SH-SY5Y (cell line): ENCODE data around the gene RNF214.

ENCODE experiments used
- GATA2 ChIP-seq: IDR thresholded peaks from 2 replicates; pipeline ENCODE4 v1.6.1; 2011; ENCODE audit warnings: mild to moderate bottlenecking, low read depth, low read length
- GATA3 ChIP-seq: IDR thresholded peaks from 2 replicates; pipeline ENCODE4 v1.6.1; 2011; ENCODE audit warnings: low read depth, mild to moderate bottlenecking, low read length, moderate library complexity

The RNF214 gene

GRCh38 chr11:117203069-117203407 is 29.4 kb upstream of the RNF214 start:
- TF ChIP-seq GATA2 (no peak), GATA3 (no peak)

- TF ChIP-seq GATA3 = no peak
- no peak for TF ChIP-seq GATA2
Measured at GRCh38 chr11:117204283-117205080, 28.0 kb upstream of the RNF214 start.

- TF ChIP-seq GATA2 = no peak
- TF ChIP-seq GATA3 = no peak
Measured at GRCh38 chr11:117205211-117205818, 27.2 kb upstream of the RNF214 start.

GRCh38 chr11:117210620-117211019 is 21.9 kb upstream of the RNF214 start:
- TF ChIP-seq GATA2 = no peak
- TF ChIP-seq GATA3 = no peak

GRCh38 chr11:117212697-117213355 is 19.6 kb upstream of the RNF214 start:
- TF ChIP-seq GATA2 = no peak
- TF ChIP-seq GATA3 = no peak

- TF ChIP-seq GATA2 (no peak), GATA3 (no peak)
Measured at GRCh38 chr11:117214404-117215110, 17.9 kb upstream of the RNF214 start.

GRCh38 chr11:117217141-117218084 is 15.1 kb upstream of the RNF214 start:
- no peak for TF ChIP-seq GATA2
- TF ChIP-seq GATA3 = no peak

- TF ChIP-seq GATA3 (no peak), GATA2 (no peak)
Measured at GRCh38 chr11:117218133-117218915, 14.1 kb upstream of the RNF214 start.

GRCh38 chr11:117219001-117219400 is 13.5 kb upstream of the RNF214 start:
- TF ChIP-seq GATA2 (no peak), GATA3 (no peak)

- no peak for TF ChIP-seq GATA2
- no peak for TF ChIP-seq GATA3
Measured at GRCh38 chr11:117219455-117219854, 13.0 kb upstream of the RNF214 start.

- TF ChIP-seq GATA2 (no peak), GATA3 (no peak)
Measured at GRCh38 chr11:117219995-117220394, 12.5 kb upstream of the RNF214 start.

- TF ChIP-seq GATA2 = no peak
- TF ChIP-seq GATA3 = no peak
Measured at GRCh38 chr11:117220568-117220967, 11.9 kb upstream of the RNF214 start.

GRCh38 chr11:117220999-117221774 is 11.3 kb upstream of the RNF214 start:
- TF ChIP-seq GATA3 (no peak), GATA2 (no peak)
